IMR-90 (cell line): ENCODE data around the gene PRKD2. TPM values are rescaled to one million over a fixed set of nuclear protein-coding genes. Genes with fewer than 3 reads are reported as not detected.

ENCODE experiments used
- ATAC-seq: fragments of 200-7000 bp; cut with Tn5 transposase; 2 replicates; pipeline ENCODE4 v1.9.1; 2020; ENCODE audit warnings: low read depth, mild to moderate bottlenecking, moderate library complexity
- BruUV-seq: library from RNA; stranded (reverse); fragments of 400-500 nt; replicated peaks from 2 replicates; lab custom pipeline; 2021; lab: Mats Ljungman, UMichigan
- CTCF ChIA-PET: fragments of 300-600 bp; formaldehyde crosslinking; extraction: SDS; loops from one replicate; lab custom pipeline; 2021; ENCODE audit warnings: antibody characterized with exemption; lab: Yijun Ruan, JAX
- POLR2A ChIA-PET: fragments of 300-600 bp; sonication (Branson Sonifier 250); formaldehyde crosslinking; loops from one replicate; lab custom pipeline; 2022; ENCODE audit warnings: antibody characterized with exemption; ENCODE audit not compliant: unreplicated experiment; lab: Charles Lee
- DNase-seq: peaks from one replicate; pipeline ENCODE4 v3.0.0; 2013
- H2AFZ ChIP-seq: replicated peaks from 2 replicates; pipeline ENCODE3; 2013; ENCODE audit warnings: low read length, mild to moderate bottlenecking; ENCODE audit not compliant: poor library complexity
- H2AK5ac ChIP-seq: 2 replicates; pipeline ENCODE4 v1.6.1; 2013; ENCODE audit warnings: low read depth, low read length, inconsistent platforms
- H2AK9ac ChIP-seq: replicated peaks from 2 replicates; pipeline ENCODE3; 2013; ENCODE audit warnings: mild to moderate bottlenecking, low read depth, low read length, moderate library complexity; ENCODE audit not compliant: poor library complexity
- H2BK120ac ChIP-seq: 2 replicates; pipeline ENCODE4 v1.6.1; 2013; ENCODE audit warnings: low read depth, low read length, inconsistent platforms
- H2BK15ac ChIP-seq: 3 replicates; pipeline ENCODE4 v1.6.1; 2013; ENCODE audit warnings: low read depth, low read length, inconsistent platforms
- H2BK20ac ChIP-seq: 2 replicates; pipeline ENCODE4 v1.6.1; 2013; ENCODE audit warnings: low read depth, mild to moderate bottlenecking, inconsistent platforms, low read length, moderate library complexity
- H2BK5ac ChIP-seq: 2 replicates; pipeline ENCODE4 v1.6.1; 2013; ENCODE audit warnings: mild to moderate bottlenecking, low read depth, low read length, inconsistent platforms; ENCODE audit not compliant: poor library complexity, severe bottlenecking
- H3K14ac ChIP-seq: replicated peaks from 2 replicates; pipeline ENCODE4 v1.6.1; 2013; ENCODE audit warnings: low read depth, low read length, inconsistent platforms
- H3K18ac ChIP-seq: 2 replicates; pipeline ENCODE4 v1.6.1; 2013; ENCODE audit warnings: low read depth, low read length, control low read depth
- H3K23ac ChIP-seq: 2 replicates; pipeline ENCODE4 v1.6.1; 2013; ENCODE audit warnings: low read depth, low read length, inconsistent platforms
- H3K27ac ChIP-seq: 2 replicates; pipeline ENCODE4 v1.5.1; 2013; ENCODE audit warnings: mild to moderate bottlenecking, control low read depth, low read length; ENCODE audit not compliant: insufficient read depth
- H3K27me3 ChIP-seq: 2 replicates; pipeline ENCODE4 v1.6.1; 2013; ENCODE audit warnings: low read length; ENCODE audit not compliant: control insufficient read depth, insufficient read depth
- H3K36me3 ChIP-seq: 2 replicates; pipeline ENCODE4 v1.6.1; 2013; ENCODE audit warnings: low read length, mixed read lengths; ENCODE audit not compliant: control insufficient read depth, insufficient read depth
- H3K4ac ChIP-seq: 2 replicates; pipeline ENCODE4 v1.6.1; 2013; ENCODE audit warnings: low read depth, low read length, inconsistent platforms
- H3K4me1 ChIP-seq: 2 replicates; pipeline ENCODE4 v1.6.1; 2013; ENCODE audit warnings: low read length, mixed read lengths; ENCODE audit not compliant: control insufficient read depth, insufficient read depth
- H3K4me2 ChIP-seq: 2 replicates; pipeline ENCODE4 v1.6.1; 2013; ENCODE audit warnings: low read depth, mild to moderate bottlenecking, control low read depth, low read length, moderate library complexity
- H3K4me3 ChIP-seq: 2 replicates; pipeline ENCODE4 v1.5.1; 2013; ENCODE audit warnings: low read depth, mild to moderate bottlenecking, control low read depth, low read length, moderate library complexity; ENCODE audit not compliant: insufficient read depth
- H3K56ac ChIP-seq: 2 replicates; pipeline ENCODE4 v1.6.1; 2013; ENCODE audit warnings: low read length, inconsistent platforms; ENCODE audit not compliant: insufficient read depth; ENCODE audit errors: extremely low read depth
- H3K79me1 ChIP-seq, 2 experiments: 2 replicates each; pipeline ENCODE4 v1.6.1; 2013; ENCODE audit warnings: low read length in 2 of 2, inconsistent platforms in 1 of 2, low read depth in 1 of 2
- H3K9ac ChIP-seq: 2 replicates; pipeline ENCODE4 v1.6.1; 2013; ENCODE audit warnings: low read depth, low read length, control low read depth
- H3K9me1 ChIP-seq: 2 replicates; pipeline ENCODE4 v1.6.1; 2013; ENCODE audit warnings: low read length, inconsistent platforms; ENCODE audit not compliant: insufficient read depth
- H3K9me3 ChIP-seq: 2 replicates; pipeline ENCODE4 v1.6.1; 2013; ENCODE audit warnings: low read length; ENCODE audit not compliant: control insufficient read depth, insufficient read depth
- H4K20me1 ChIP-seq: 2 replicates; pipeline ENCODE4 v1.6.1; 2013; ENCODE audit warnings: low read length, inconsistent platforms; ENCODE audit not compliant: insufficient read depth
- H4K5ac ChIP-seq: 2 replicates; pipeline ENCODE4 v1.6.1; 2013; ENCODE audit warnings: mild to moderate bottlenecking, low read depth, low read length, control low read depth
- H4K8ac ChIP-seq, 2 experiments: 2 replicates each; pipeline ENCODE4 v1.6.1; 2013; ENCODE audit warnings: low read depth in 2 of 2, low read length in 2 of 2, control low read depth in 1 of 2, inconsistent platforms in 1 of 2
- H4K91ac ChIP-seq: 2 replicates; pipeline ENCODE4 v1.6.1; 2013; ENCODE audit warnings: low read depth, low read length, inconsistent platforms; ENCODE audit not compliant: insufficient read depth
- BHLHE40 ChIP-seq: fragments of 150-350 bp; IDR thresholded peaks from 2 replicates; pipeline ENCODE4 v1.6.1; 2016; ENCODE audit warnings: mild to moderate bottlenecking, low read depth, low read length
- FOS ChIP-seq: fragments of 150-350 bp; IDR thresholded peaks from 2 replicates; pipeline ENCODE4 v1.6.1; 2016; ENCODE audit warnings: low read depth, low read length
- MAZ ChIP-seq: IDR thresholded peaks from 2 replicates; pipeline ENCODE4 v1.6.1; 2012; ENCODE audit warnings: low read depth, mild to moderate bottlenecking, low read length, improper control_type of control experiment, moderate library complexity, borderline replicate concordance
- MXI1 ChIP-seq: IDR thresholded peaks from 2 replicates; pipeline ENCODE4 v1.6.1; 2012; ENCODE audit warnings: low read depth, mild to moderate bottlenecking, low read length, moderate library complexity, borderline replicate concordance
- NFE2L2 ChIP-seq: fragments of 150-350 bp; IDR thresholded peaks from 2 replicates; pipeline ENCODE4 v1.6.1; 2016; ENCODE audit warnings: low read depth, mild to moderate bottlenecking, low read length
- SMC3 ChIP-seq: fragments of 150-350 bp; IDR thresholded peaks from 2 replicates; pipeline ENCODE4 v1.6.1; 2016; ENCODE audit warnings: low read depth, mild to moderate bottlenecking, antibody characterized with exemption, low read length, moderate library complexity
- WGBS, 2 experiments: methylation state at CpG; one replicate each; pipeline versions ENCODE4 v1.1.5 to v1.1.7; 2013; ENCODE audit warnings: missing lambda C conversion rate in 2 of 2; ENCODE audit not compliant: insufficient read length in 1 of 2; ENCODE audit errors: extremely low coverage in 2 of 2; 5-methylcytosine and 5-hydroxymethylcytosine counted together
- dilution Hi-C: fragments of 300-500 bp; cut with HindIII; formaldehyde crosslinking; loops from one replicate; pipeline ENCODE4 v1.14.3; 2018; ENCODE audit warnings: low sequenced_read_pairs; ENCODE audit not compliant: unreplicated experiment
- in situ Hi-C: fragments of 300-500 bp; cut with MboI; formaldehyde crosslinking; loops from 3 replicates; pipeline ENCODE4 v1.14.3; 2019; ENCODE audit warnings: low sequenced_read_pairs, inconsistent platforms, mixed read lengths
- intact Hi-C: fragments of 100-400 bp; cut with micrococcal nuclease; formaldehyde crosslinking; loops from 2 replicates; pipeline ENCODE4 v1.10.0; 2022
- polyA plus RNA-seq, 3 experiments: library from polyadenylated mRNA; depleted of rRNA; stranded (reverse); fragments of >200 nt; gene quantifications; 2 replicates each; pipeline ENCODE4 v1.2.3, GENCODE V29; 2012; ENCODE audit warnings: low replicate concordance in 1 of 3
- total RNA-seq: library from RNA; depleted of rRNA; stranded (reverse); fragments of >200 nt; gene quantifications from 2 replicates; pipeline ENCODE4 v1.2.3, GENCODE V29; 2012

PRKD2 gene
- total and polyA plus RNA-seq, 2 of the 4 experiments (the other 2 are of a cell fraction), result 9.9 to 19.6 TPM

DNA sequence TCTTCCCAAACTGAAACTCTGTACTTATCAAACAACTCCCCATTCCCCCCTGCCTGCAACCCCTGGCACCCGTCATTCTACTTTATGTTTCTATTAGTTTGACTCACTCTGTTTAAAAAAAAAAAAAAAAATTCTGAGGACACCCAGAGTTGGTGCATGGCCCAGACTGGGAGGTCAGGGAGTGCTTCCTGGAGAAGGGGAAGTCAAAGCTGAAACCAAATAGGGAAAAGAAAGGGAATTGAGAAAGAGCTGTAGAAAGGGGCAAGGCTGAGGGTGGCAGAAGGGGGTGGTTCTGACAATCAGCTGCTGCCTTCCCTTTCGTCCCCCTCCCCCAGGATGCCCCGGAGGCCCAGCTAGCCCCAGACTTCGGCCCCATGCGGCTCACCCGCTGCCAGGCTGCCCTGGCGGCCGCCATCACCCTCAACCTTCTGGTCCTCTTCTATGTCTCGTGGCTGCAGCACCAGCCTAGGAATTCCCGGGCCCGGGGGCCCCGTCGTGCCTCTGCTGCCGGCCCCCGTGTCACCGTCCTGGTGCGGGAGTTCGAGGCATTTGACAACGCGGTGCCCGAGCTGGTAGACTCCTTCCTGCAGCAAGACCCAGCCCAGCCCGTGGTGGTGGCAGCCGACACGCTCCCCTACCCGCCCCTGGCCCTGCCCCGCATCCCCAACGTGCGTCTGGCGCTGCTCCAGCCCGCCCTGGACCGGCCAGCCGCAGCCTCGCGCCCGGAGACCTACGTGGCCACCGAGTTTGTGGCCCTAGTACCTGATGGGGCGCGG, 38.4 kb upstream of the PRKD2 start:
- Histone ChIP-seq H3K27me3 (no peaks in the 10 kb centered on the region), H2AK5ac (peak overlapping the region; percentile 35; the same call in 1 of the 2 replicates), H3K36me3 (peaks cover 22% of the 10 kb centered on the region), H3K27ac (peak overlapping the region; percentile 47), H3K9me3 (no peaks in the 10 kb centered on the region), H3K23ac (no peak overlapping the region), H2BK15ac (no peak overlapping the region; the same call in 2 of the 3 replicates), H3K79me1 (peaks cover 8 to 29% of the 10 kb centered on the region in 2 experiments; a peak in 2 of 4 replicates), H3K9me1 (peaks cover 4% of the 10 kb centered on the region), H3K4me3 (no peak overlapping the region), H3K56ac (no peak overlapping the region), H3K4ac (peak overlapping the region; percentile 22; the same call in 1 of the 2 replicates), H4K20me1 (peaks cover 16% of the 10 kb centered on the region), H3K4me2 (no peak overlapping the region), H3K18ac (no peak overlapping the region), H4K5ac (no peak overlapping the region; the same call in 1 of the 2 replicates), H3K14ac (no peak overlapping the region; the same call in 1 of the 2 replicates), H2AFZ (peak overlapping the region; percentile 33), H2AK9ac (peak overlapping the region; percentile 4), H3K9ac (no peak overlapping the region; the same call in 1 of the 2 replicates), H4K8ac (peak overlapping the region; percentile 53 to 78; a peak in 2 of 4 replicates), H3K4me1 (peaks cover 10% of the 10 kb centered on the region), H2BK5ac (no peak overlapping the region), H4K91ac (no peak overlapping the region), H2BK20ac (no peak overlapping the region), H2BK120ac (no peak overlapping the region)
- ATAC-seq (peak; percentile 58), DNase-seq (peak; percentile 77)
- no TSS peak for BruUV-seq
- dilution Hi-C loops (no loop called here), intact Hi-C loops (no loop called here), in situ Hi-C loops (loop anchor here (5.0 kb wide), 2 partner anchors 87 to 232 kb away; no protein-coding TSS in a partner anchor)
- 79% methylated on average over 18 of the region's 39 CpGs; no CpG with 5 or more reads in 1 of the 2 experiments for WGBS, 2 experiments
- TF ChIP-seq BHLHE40 (no peak), MXI1 (0 out of 2 replicates have a peak, but pooled peaks have one; percentile 15), MAZ (peak; percentile 28; the same call in 1 of the 2 replicates), NFE2L2 (no peak), FOS (no peak), SMC3 (no peak)
- ChIA-PET CTCF (interaction anchor here (0.9 to 1.1 kb wide), 2 partner anchors 85 to 86 kb away, joined by 3 to 5 read pairs; no protein-coding TSS in a partner anchor), POLR2A (no interaction called here)
